A549 (cell line): ENCODE measurements around the gene PIP5K1B. TPM values are rescaled to one million over a fixed set of nuclear protein-coding genes. Genes with fewer than 3 reads are reported as not detected.

ENCODE experiments used
- ATAC-seq, 2 experiments: fragments of 200-7000 bp in 1 of 2; fragments of >200 bp in 1 of 2; cut with Nextera tagmentation in 1 of 2; cut with Tn5 transposase in 1 of 2; 3 replicates each; pipeline versions ENCODE4 v1.8.0 to v1.9.1; 2018 to 2020; ENCODE audit warnings: mild to moderate bottlenecking in 1 of 2, moderate library complexity in 1 of 2
- CTCF ChIA-PET: fragments of 300-600 bp; sonication (Branson Sonifier 250); formaldehyde crosslinking; extraction: SDS; loops from one replicate; lab custom pipeline; 2021; ENCODE audit warnings: antibody characterized with exemption, inconsistent platforms; lab: Yijun Ruan, JAX
- POLR2A ChIA-PET: fragments of 350-600 bp; formaldehyde crosslinking; extraction: SDS; loops from one replicate; lab custom pipeline; 2021; ENCODE audit warnings: antibody characterized with exemption, inconsistent platforms; lab: Yijun Ruan, JAX
- DNase-seq, 2 experiments: peaks; one replicate each; pipeline versions ENCODE4 v3.0.0 to v3.0.0-alpha.2; 2011 to 2016; ENCODE audit warnings: low read depth in 1 of 2, low spot score in 1 of 2
- FAIRE-seq: peaks from 2 replicates; lab custom pipeline; 2011; peaks lifted over from hg19 to GRCh38; lab: Jason Lieb, UNC
- H3K27ac ChIP-seq, 2 experiments: fragments of >200 bp; sonication (Bioruptor Twin); formaldehyde crosslinking; 3 replicates each; pipeline ENCODE4 v1.5.1; 2016 to 2017
- H3K4me1 ChIP-seq: fragments of >200 bp; sonication (Bioruptor Twin); formaldehyde crosslinking; 3 replicates; pipeline ENCODE4 v1.6.1; 2016
- H3K4me2 ChIP-seq: fragments of >200 bp; sonication (Bioruptor Twin); formaldehyde crosslinking; 3 replicates; pipeline ENCODE4 v1.6.1; 2016
- H3K4me3 ChIP-seq: fragments of >200 bp; sonication (Bioruptor Twin); formaldehyde crosslinking; 3 replicates; pipeline ENCODE4 v1.5.1; 2016
- H3K9me3 ChIP-seq: fragments of >200 bp; sonication (Bioruptor Twin); formaldehyde crosslinking; 3 replicates; pipeline ENCODE4 v1.6.1; 2016
- BCL3 ChIP-seq: fragments of >200 bp; sonication (Bioruptor Twin); formaldehyde crosslinking; IDR thresholded peaks from 3 replicates; pipeline ENCODE4 v1.6.1; 2016
- CEBPB ChIP-seq, 2 experiments: fragments of >200 bp in 1 of 2; sonication (Bioruptor Twin) in 1 of 2; formaldehyde crosslinking in 1 of 2; IDR thresholded peaks; 2 replicates each; pipeline ENCODE4 v1.6.1; 2012 to 2016
- EHF ChIP-seq: fragments of 250-450 bp; sonication (Bioruptor Pico); IDR thresholded peaks from 2 replicates; pipeline ENCODE4 v1.5.0; 2020; ENCODE audit warnings: mild to moderate bottlenecking
- ELK1 ChIP-seq: fragments of 150-350 bp; IDR thresholded peaks from 2 replicates; pipeline ENCODE4 v1.6.1; 2014; ENCODE audit warnings: low read depth, mild to moderate bottlenecking, low read length
- EP300 ChIP-seq, 2 experiments: fragments of >200 bp; sonication (Bioruptor Twin); formaldehyde crosslinking; IDR thresholded peaks; 2 replicates in 1 of 2; 3 replicates in 1 of 2; pipeline ENCODE4 v1.6.1; 2016 to 2017
- ESRRA ChIP-seq: fragments of 150-350 bp; IDR thresholded peaks from 2 replicates; pipeline ENCODE4 v1.6.1; 2014; ENCODE audit warnings: mild to moderate bottlenecking, low read length, borderline replicate concordance
- HES2 ChIP-seq: fragments of >200 bp; sonication (Bioruptor Twin); formaldehyde crosslinking; IDR thresholded peaks from 2 replicates; pipeline ENCODE4 v1.6.1; 2016
- JUNB ChIP-seq: fragments of >200 bp; sonication (Bioruptor Twin); formaldehyde crosslinking; IDR thresholded peaks from 2 replicates; pipeline ENCODE4 v1.6.1; 2016
- KDM5A ChIP-seq: fragments of 200-600 bp; sonication (generic); IDR thresholded peaks from 2 replicates; pipeline ENCODE4 v1.6.1; 2016; ENCODE audit warnings: antibody characterized with exemption, mild to moderate bottlenecking
- MAFK ChIP-seq: fragments of 450-650 bp; IDR thresholded peaks from 2 replicates; pipeline ENCODE4 v1.6.1; 2014; ENCODE audit not compliant: partially characterized antibody
- MAZ ChIP-seq: fragments of 150-350 bp; IDR thresholded peaks from 2 replicates; pipeline ENCODE4 v1.6.1; 2014; ENCODE audit warnings: antibody characterized with exemption, low read depth, low read length, borderline replicate concordance
- NR3C1 ChIP-seq: fragments of >200 bp; sonication (Bioruptor Twin); formaldehyde crosslinking; IDR thresholded peaks from 3 replicates; pipeline ENCODE4 v1.6.1; 2017
- PBX3 ChIP-seq: IDR thresholded peaks from 2 replicates; pipeline ENCODE4 v1.6.1; 2012
- PHF8 ChIP-seq: fragments of 200-600 bp; sonication (generic); IDR thresholded peaks from 2 replicates; pipeline ENCODE4 v1.6.1; 2016; ENCODE audit warnings: low read depth, mild to moderate bottlenecking, antibody characterized with exemption, moderate library complexity, borderline replicate concordance
- POLR2A ChIP-seq: IDR thresholded peaks from 2 replicates; pipeline ENCODE4 v1.6.1; 2012; ENCODE audit warnings: mild to moderate bottlenecking, low read length
- POLR2AphosphoS2 ChIP-seq: conservative IDR thresholded peaks from 2 replicates; pipeline ENCODE4 v1.6.1; 2012; ENCODE audit warnings: low read length, improper control_type of control experiment, inconsistent platforms
- RAD21 ChIP-seq, 2 experiments: fragments of >200 bp in 1 of 2; sonication (Bioruptor Twin) in 1 of 2; formaldehyde crosslinking in 1 of 2; IDR thresholded peaks in 1 of 2; conservative IDR thresholded peaks in 1 of 2; 2 replicates in 1 of 2; 3 replicates in 1 of 2; pipeline ENCODE4 v1.6.1; 2012 to 2018; ENCODE audit warnings: inconsistent platforms in 1 of 2
- RARB ChIP-seq: fragments of 250-450 bp; sonication (Bioruptor Pico); IDR thresholded peaks from 2 replicates; pipeline ENCODE4 v1.8.0; 2021; ENCODE audit warnings: mild to moderate bottlenecking, moderate library complexity
- SREBF2 ChIP-seq: fragments of 450-650 bp; IDR thresholded peaks from 2 replicates; pipeline ENCODE4 v1.6.1; 2014; ENCODE audit warnings: mild to moderate bottlenecking, moderate library complexity
- TFCP2L1 ChIP-seq: fragments of 250-450 bp; sonication (Bioruptor Pico); IDR thresholded peaks from 2 replicates; pipeline ENCODE4 v1.5.0; 2021; ENCODE audit warnings: mild to moderate bottlenecking
- USF2 ChIP-seq: fragments of 450-650 bp; IDR thresholded peaks from 2 replicates; pipeline ENCODE4 v1.6.1; 2014; ENCODE audit warnings: antibody characterized with exemption
- ZFP36 ChIP-seq: fragments of 450-650 bp; IDR thresholded peaks from 2 replicates; pipeline ENCODE4 v1.6.1; 2014; ENCODE audit warnings: borderline replicate concordance; ENCODE audit not compliant: partially characterized antibody
- ZNF302 ChIP-seq: fragments of 250-450 bp; sonication (Bioruptor Pico); IDR thresholded peaks from 2 replicates; pipeline ENCODE4 v1.9.0; 2021; ENCODE audit warnings: inconsistent platforms, mild to moderate bottlenecking, moderate library complexity
- ZSCAN20 ChIP-seq: fragments of 250-450 bp; sonication (Bioruptor Pico); IDR thresholded peaks from 2 replicates; pipeline ENCODE4 v1.8.0; 2022; ENCODE audit warnings: mild to moderate bottlenecking, moderate library complexity
- WGBS: methylation state at CpG from one replicate; pipeline ENCODE4 v1.1.6; 2017; ENCODE audit errors: missing lambda C conversion rate; 5-methylcytosine and 5-hydroxymethylcytosine counted together
- polyA plus RNA-seq, 4 experiments: library from polyadenylated mRNA; depleted of rRNA in 3 of 4; stranded (reverse); fragments of >200 nt; fragmentation: RNase III in 1 of 4; extraction: RNeasy Plus Mini Kit Qiagen cat#74134 plus additional on column Dnase treatment in 1 of 4; gene quantifications; 2 replicates in 3 of 4; 3 replicates in 1 of 4; pipeline ENCODE4 v1.2.3, GENCODE V29; 2011 to 2017

The PIP5K1B gene
- polyA plus RNA-seq, 2 of the 4 experiments (the other 2 are of a cell fraction): not detected

DNA sequence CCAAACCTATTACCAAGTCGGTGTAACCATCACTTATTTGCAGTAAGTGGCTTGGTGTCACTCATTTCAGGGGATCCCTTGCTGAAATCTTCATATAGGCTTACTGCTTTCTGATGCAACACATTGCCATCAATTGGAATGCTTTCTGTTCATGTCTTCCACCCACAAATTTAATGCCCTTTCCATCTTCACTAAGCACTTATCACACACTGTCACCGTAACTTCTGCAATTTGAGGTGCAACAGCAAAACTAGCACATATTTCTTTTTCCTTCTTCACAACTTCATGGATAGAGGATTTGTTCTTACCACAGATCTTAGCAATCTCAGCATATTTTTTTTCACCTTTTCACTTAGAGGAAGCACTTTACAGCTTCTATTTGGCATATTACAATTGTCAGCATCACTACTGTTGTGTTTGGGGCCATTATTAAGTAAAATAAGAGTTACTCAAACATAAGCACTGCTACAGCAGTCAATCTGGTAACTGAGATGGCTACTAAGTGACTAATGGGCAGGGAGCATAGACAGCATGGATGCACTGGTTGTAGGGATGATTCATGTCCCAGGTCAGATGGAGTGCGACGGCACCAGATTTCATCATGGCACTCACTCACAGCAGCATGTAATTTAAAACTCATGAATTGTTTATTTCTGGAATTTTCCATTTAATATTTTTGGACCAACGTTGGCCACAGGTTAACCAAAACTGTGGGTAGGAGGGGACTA is 70.1 kb downstream of the PIP5K1B start:
- peak; percentile 2 for TF ChIP-seq MAFK
- TF ChIP-seq EHF (CRISPR knock-in tag): no peak
- TF ChIP-seq NR3C1: no peak
- no peak for TF ChIP-seq ESRRA
- Histone ChIP-seq H3K4me3 (no peak overlapping the region), H3K27ac (no peak overlapping the region), H3K9me3 (no peaks in the 10 kb centered on the region), H3K4me1 (no peaks in the 10 kb centered on the region), H3K4me2 (no peak overlapping the region)
- ATAC-seq (no peak), FAIRE-seq (no peak), DNase-seq (no peak)
- ChIA-PET POLR2A (no interaction called here), CTCF (no interaction called here)
- WGBS: 8% methylated on average over 5 of the region's 5 CpGs

- FAIRE-seq (no peak), ATAC-seq (no peak), DNase-seq (no peak)
- Histone ChIP-seq H3K27ac (no peak overlapping the region), H3K4me1 (peaks cover 8% of the 10 kb centered on the region; the same call in 2 of the 3 replicates), H3K9me3 (no peaks in the 10 kb centered on the region), H3K4me3 (no peak overlapping the region), H3K4me2 (no peak overlapping the region)
- TF ChIP-seq USF2 (no peak), ESRRA (no peak), CEBPB (IDR thresholded peaks at IDR 0.05) (no peak), ZFP36 (no peak), RARB (CRISPR knock-in tag) (no peak), EP300 (IDR thresholded peaks at IDR 0.05) (no peak), ZSCAN20 (CRISPR knock-in tag) (no peak), EHF (CRISPR knock-in tag) (no peak), TFCP2L1 (CRISPR knock-in tag) (no peak), PBX3 (no peak), ZNF302 (CRISPR knock-in tag) (no peak), KDM5A (no peak), BCL3 (no peak), HES2 (no peak), MAFK (no peak), SREBF2 (no peak), MAZ (no peak), POLR2AphosphoS2 (no peak), POLR2A (no peak)
- CTCF ChIA-PET: no interaction called here
- 64% methylated on average over 2 of the region's 2 CpGs for WGBS
- POLR2A ChIA-PET: no interaction called here
Observed at GRCh38 chr9:68777070-68777763, 72.2 kb downstream of the PIP5K1B start.

- CTCF ChIA-PET: interaction anchor here (1.0 to 1.3 kb wide), 2 partner anchors 11 to 195 kb away, joined by 3 read pairs; no protein-coding TSS in a partner anchor
Observed at GRCh38 chr9:68778635-68779034, 73.6 kb downstream of the PIP5K1B start.

More at GRCh38 chr9:68778635-68779034, 73.6 kb downstream of the PIP5K1B start:
- FAIRE-seq (no peak), ATAC-seq (no peak), DNase-seq (no peak)
- Histone ChIP-seq H3K9me3 (no peaks in the 10 kb centered on the region), H3K27ac (no peak overlapping the region), H3K4me1 (peaks cover 8% of the 10 kb centered on the region; the same call in 2 of the 3 replicates), H3K4me2 (no peak overlapping the region; the same call in 2 of the 3 replicates), H3K4me3 (no peak overlapping the region)
- WGBS: 92% methylated on average over 5 of the region's 5 CpGs
- no peak for TF ChIP-seq PHF8
- peak; percentile 51 for TF ChIP-seq MAFK
- no peak for TF ChIP-seq RAD21 (conservative IDR thresholded peaks at IDR 0.05 in 1 of 2, IDR thresholded peaks at IDR 0.05 in 1 of 2)
- TF ChIP-seq POLR2A: no peak
- no peak for TF ChIP-seq ELK1
- TF ChIP-seq JUNB: no peak
- TF ChIP-seq USF2: no peak
- POLR2A ChIA-PET: no interaction called here
